GM21619 (cell line): ENCODE results near the gene TRIM39.
"Not testable (repeated sequence)": the region's sequence is repeated elsewhere in the genome, so short reads cannot be mapped to it uniquely, and the experiment has no call there.

ENCODE experiments used
- ATAC-seq: cut with Tn5 transposase; IDR thresholded peaks from one replicate; pipeline ENCODE4 v1.9.1; 2021; ENCODE audit not compliant: unreplicated experiment

TRIM39 gene

GRCh38 chr6:30361661-30362060, 34.9 kb downstream of the TRIM39 start:
- no peak for ATAC-seq

GRCh38 chr6:30363459-30363858, 36.7 kb downstream of the TRIM39 start:
- ATAC-seq: no peak

- ATAC-seq: no peak
These were observed 37.9 kb downstream of the TRIM39 start for GRCh38 chr6:30364591-30364990.

DNA sequence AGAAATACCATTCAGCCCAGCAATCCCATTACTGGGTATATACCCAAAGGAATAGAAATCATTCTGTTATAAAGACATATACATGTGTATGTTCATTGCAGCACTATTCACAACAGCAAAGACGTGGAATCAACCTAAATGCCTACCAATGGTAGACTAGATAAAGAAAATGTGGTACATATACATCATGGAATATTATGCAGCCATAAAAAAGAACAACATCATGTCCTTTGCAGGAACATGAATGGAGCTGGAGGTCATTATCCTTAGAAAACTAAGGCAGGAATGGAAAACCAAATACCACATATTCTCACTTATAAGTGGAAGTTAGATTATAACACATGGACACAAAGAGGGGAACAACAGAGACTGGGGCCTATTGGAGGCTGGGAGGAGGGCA, 42.6 kb downstream of the TRIM39 start:
- ATAC-seq: not testable (repeated sequence)

DNA sequence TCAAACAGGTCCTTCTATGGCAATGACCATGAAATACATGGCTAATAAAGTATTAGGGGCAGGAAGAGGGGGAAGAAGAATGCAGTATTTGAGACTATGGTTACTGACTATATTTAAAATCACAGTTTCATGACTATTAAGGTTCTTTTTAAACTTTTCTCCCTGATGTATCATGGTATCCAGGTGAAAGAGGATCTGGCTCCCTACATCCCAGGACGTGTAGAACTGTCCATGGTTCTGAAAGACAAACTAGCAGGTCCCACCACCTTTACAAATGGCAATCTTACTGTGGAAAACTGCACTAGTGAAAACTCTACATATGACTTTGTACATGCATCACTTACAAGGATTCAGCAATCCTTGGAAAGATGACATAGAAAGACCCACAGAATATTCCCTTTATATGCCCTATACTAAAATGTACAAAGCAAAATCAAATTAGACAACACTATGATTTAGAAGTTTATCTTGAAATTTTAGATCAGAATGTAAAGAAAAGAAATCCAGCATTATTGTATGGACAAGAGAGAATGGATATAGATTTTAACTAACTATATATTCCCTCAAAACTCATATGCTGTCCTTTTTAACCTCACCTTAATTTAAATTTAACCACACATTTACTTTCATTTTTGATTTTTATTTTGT, 51.7 kb downstream of the TRIM39 start:
- no peak for ATAC-seq

- ATAC-seq: no peak
These were observed 53.7 kb downstream of the TRIM39 start for GRCh38 chr6:30380464-30380863.

- no peak for ATAC-seq
These were observed 59.4 kb downstream of the TRIM39 start for GRCh38 chr6:30386166-30386565.

- no peak for ATAC-seq
These were observed 64.5 kb downstream of the TRIM39 start for GRCh38 chr6:30391240-30391639.
